Activated naive CD4-positive, alpha-beta T cell treated with anti-CD3 and anti-CD28 coated beads, Interleukin-2, amount 50 U/mL, for 24 hours (primary cell): Measurements from ENCODE around the gene SLC35A2.

Experiments
- H3K27ac Mint-ChIP-seq: one replicate; pipeline ENCODE4 v1.8.0; 2021; ENCODE audit warnings: mild to moderate bottlenecking, mixed read lengths
- H3K27me3 Mint-ChIP-seq: one replicate; pipeline ENCODE4 v1.8.0; 2021; ENCODE audit warnings: mixed read lengths
- H3K36me3 Mint-ChIP-seq: one replicate; pipeline ENCODE4 v1.8.0; 2021; ENCODE audit warnings: mixed read lengths
- H3K4me1 Mint-ChIP-seq: one replicate; pipeline ENCODE4 v1.8.0; 2021; ENCODE audit warnings: mixed read lengths
- H3K4me3 Mint-ChIP-seq: one replicate; pipeline ENCODE4 v1.8.0; 2021; ENCODE audit warnings: mild to moderate bottlenecking, mixed read lengths
- H3K9me3 Mint-ChIP-seq: one replicate; pipeline ENCODE4 v1.8.0; 2021; ENCODE audit warnings: mixed read lengths

The SLC35A2 gene

DNA sequence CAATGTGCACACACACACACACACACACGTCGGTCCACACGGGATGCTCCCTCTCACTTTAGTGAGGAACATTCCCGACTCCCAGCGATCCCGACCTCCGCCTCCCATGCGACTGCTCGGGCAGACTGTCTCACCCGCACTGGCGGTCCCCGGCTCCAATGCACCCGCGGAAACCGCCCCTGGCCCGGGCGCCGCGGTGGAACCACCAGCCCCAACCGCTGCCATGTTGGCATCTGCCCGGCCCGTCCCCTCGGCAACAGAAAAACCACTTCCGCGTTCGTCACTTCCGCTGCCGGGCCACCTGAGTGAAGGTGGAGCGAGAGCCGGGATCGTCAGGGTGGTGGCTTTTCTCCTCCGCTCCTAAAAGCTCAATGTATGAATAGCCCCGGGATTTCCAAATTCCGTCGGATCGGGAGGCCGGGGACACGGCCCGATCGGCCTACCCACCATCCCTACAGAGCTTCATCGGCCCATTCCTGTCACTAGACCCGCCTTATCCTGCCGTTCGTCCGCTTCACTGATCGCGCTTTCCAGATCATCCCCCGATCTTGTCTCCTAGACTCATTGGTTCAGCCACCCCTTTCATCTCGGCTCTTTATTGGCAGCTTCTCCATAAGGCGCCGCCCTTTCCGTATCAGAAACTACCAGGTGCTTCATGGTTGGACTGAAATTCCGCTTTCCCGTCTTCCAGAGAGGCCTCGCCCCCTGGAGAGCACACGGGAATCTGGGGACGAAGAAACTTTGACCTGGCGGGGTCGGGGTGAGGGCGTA is at the start of gene SLC35A2:
Gene SLC35A2, minus strand, starts transcription at position 235 of the 771 bp plus-strand sequence. Its CDS starts 10 bp downstream, at position 225.
- H3K4me1 Mint-ChIP-seq: peaks cover 44% of the 10 kb centered on the region
- no peaks in the 10 kb centered on the region for H3K9me3 Mint-ChIP-seq
- H3K27ac Mint-ChIP-seq: peak within 1 kb of the TSS; percentile 99
- H3K4me3 Mint-ChIP-seq: peak within 1 kb of the TSS; percentile 91
- no peaks in the 10 kb centered on the region for H3K27me3 Mint-ChIP-seq
- peaks cover 2% of the 10 kb centered on the region for H3K36me3 Mint-ChIP-seq

DNA sequence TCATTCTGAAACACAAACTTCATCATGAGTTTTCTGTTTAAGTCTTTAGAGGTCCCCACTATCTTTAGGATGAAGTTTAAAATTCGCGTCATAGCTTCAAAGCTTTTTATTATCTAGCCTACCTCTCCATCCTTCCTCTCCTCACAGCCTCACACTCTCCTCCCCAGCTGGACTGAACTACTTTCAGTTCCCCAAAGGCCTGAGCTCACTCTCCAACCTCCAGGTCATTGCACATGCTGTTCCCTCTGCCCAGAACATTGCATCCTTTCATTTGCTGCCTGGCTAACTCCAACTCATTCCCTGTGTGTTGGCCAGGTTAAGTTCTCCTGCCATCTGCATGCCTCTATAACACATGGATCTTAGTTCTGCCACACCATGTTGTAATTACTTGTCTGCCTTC is 48.8 kb upstream of the SLC35A2 start:
- Mint-ChIP-seq H3K27ac (peak overlapping the region; percentile 92), H3K4me3 (peak overlapping the region; percentile 57)

DNA sequence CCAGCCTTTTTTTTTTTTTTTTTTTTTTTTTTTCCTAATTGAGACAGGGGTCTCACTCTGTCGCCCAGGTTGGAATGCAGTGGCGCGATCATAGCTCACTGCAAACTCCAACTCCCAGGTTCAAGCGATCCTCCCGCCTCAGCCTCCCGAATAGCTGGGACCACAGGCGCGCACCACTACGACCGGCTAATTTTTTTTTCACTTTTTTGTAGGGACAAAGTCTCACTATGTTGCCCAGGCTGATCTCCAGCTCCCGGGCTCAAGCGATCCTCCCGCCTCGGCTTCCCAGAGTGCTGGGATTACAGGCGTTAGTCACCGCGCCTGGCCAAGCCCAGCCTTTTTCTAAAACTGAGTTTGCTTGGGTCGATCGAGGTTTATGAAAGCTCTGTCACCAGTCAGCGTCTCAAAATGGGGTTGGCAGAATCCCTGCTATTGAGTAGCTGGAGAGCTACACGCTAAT is 47.2 kb upstream of the SLC35A2 start:
- peak overlapping the region; percentile 98 for H3K4me3 Mint-ChIP-seq
- peaks cover 29% of the 10 kb centered on the region for H3K4me1 Mint-ChIP-seq
- no peaks in the 10 kb centered on the region for H3K36me3 Mint-ChIP-seq
- no peaks in the 10 kb centered on the region for H3K27me3 Mint-ChIP-seq
- peak overlapping the region; percentile 100 for H3K27ac Mint-ChIP-seq
- no peaks in the 10 kb centered on the region for H3K9me3 Mint-ChIP-seq

More for the DNA sequence above, 48.8 kb upstream of the SLC35A2 start:
- Mint-ChIP-seq H3K36me3 (no peaks in the 10 kb centered on the region), H3K27me3 (no peaks in the 10 kb centered on the region), H3K9me3 (no peaks in the 10 kb centered on the region), H3K4me1 (peaks cover 16% of the 10 kb centered on the region)

DNA sequence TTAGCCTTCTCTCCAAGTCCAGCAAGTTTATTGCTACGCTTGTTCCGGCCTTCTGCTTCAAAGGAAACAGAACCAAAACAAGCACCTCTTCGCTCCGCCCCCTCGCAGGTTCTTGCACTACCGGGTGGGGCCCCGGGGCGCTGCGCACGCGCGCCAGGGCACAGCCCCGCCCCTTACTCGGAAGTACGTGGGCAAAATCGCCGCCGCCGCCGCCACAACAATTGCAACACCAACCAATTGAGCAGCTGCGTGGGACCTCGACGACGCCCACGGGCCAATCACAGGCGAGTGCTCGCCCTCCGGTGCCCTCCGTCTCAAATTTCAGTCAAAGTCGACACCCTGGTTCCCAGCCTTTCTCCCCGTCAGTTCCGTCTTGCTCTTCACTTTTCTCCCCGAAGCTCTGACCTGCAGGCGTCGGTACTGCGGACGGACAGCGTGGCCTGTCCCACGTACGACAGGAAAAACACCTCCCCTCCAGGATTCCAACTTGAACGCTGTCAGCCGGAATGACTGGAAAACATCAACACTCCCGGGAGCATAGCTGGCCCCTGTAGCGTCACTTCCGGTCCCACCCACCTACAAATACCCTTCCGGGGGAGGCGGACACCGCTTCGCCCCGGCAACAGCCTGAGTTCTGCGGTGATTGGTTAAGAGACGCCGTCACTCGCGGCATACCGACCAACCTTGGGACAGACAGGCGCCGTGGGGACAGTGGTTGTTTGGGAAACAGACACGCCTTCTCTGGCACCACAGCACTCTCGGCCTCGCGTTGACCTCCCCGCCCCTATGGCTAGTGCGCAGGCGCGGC is 46.6 kb upstream of the SLC35A2 start:
- no peaks in the 10 kb centered on the region for H3K36me3 Mint-ChIP-seq
- no peaks in the 10 kb centered on the region for H3K9me3 Mint-ChIP-seq
- H3K4me1 Mint-ChIP-seq: peaks cover 36% of the 10 kb centered on the region
- peak overlapping the region; percentile 100 for H3K27ac Mint-ChIP-seq
- no peaks in the 10 kb centered on the region for H3K27me3 Mint-ChIP-seq
- peak overlapping the region; percentile 98 for H3K4me3 Mint-ChIP-seq

DNA sequence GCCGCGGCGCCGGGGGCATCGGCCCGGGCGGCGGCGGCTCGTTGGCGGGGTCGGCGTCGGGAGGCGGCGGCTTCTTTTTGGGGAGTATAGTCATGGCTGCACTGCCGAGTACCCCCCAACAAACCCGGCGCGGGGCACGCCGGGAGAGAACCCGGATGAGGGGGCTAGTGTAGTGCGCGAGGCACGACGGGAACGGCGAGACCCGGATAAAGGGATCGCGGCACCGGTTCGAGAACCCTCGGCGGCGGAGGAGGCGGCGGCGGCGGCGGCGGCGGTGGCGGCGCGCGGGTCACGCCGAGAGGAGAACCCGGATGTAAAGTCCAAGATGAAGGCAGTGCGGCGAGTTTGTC is 46.0 kb upstream of the SLC35A2 start, which contains the start of gene OTUD5:
Gene OTUD5, minus strand, starts transcription at position 131 of the 350 bp plus-strand sequence. Its CDS starts 37 bp downstream, at position 94.
- H3K27ac Mint-ChIP-seq: peak within 1 kb of the TSS; percentile 100
- H3K36me3 Mint-ChIP-seq: no peaks in the 10 kb centered on the region
- peaks cover 41% of the 10 kb centered on the region for H3K4me1 Mint-ChIP-seq
- peak within 1 kb of the TSS; percentile 98 for H3K4me3 Mint-ChIP-seq
- H3K27me3 Mint-ChIP-seq: no peaks in the 10 kb centered on the region
- H3K9me3 Mint-ChIP-seq: no peaks in the 10 kb centered on the region

DNA sequence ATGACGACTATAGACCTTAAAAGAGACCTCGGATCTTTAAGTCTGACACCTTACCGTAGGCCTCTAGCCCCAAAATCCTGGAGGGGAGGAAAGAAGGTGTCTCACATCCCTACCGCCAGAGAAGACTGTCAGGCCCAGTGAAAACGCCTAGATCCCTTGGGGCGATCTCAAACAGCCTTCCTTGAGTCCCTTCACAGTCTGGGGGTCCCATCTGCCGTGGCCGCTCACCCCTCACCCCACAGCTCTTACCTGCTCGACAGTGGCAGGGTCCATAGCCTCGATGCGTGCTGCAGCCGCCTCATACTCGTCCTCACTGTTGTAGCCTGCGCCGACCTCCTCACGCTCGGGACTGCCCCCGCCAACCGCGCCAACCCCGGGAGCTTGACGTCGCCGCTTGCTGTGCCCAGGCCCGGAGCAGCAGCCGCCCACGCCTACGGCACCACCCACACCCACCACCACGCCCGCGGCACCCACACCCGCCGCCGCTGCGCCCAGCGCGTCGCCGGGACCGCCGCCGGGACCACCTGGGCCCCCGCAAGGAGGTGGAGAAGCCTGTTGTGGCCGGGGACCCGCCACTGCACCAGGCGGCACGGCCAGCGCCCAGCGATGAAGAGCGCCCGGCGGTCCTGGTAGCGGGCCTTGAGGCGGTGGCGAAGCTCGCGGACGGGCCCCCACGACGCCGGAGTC is 45.4 kb upstream of the SLC35A2 start:
- Mint-ChIP-seq H3K9me3 (no peaks in the 10 kb centered on the region), H3K4me1 (peaks cover 47% of the 10 kb centered on the region), H3K27ac (peak overlapping the region; percentile 86), H3K36me3 (no peaks in the 10 kb centered on the region), H3K27me3 (no peaks in the 10 kb centered on the region), H3K4me3 (peak overlapping the region; percentile 84)

DNA sequence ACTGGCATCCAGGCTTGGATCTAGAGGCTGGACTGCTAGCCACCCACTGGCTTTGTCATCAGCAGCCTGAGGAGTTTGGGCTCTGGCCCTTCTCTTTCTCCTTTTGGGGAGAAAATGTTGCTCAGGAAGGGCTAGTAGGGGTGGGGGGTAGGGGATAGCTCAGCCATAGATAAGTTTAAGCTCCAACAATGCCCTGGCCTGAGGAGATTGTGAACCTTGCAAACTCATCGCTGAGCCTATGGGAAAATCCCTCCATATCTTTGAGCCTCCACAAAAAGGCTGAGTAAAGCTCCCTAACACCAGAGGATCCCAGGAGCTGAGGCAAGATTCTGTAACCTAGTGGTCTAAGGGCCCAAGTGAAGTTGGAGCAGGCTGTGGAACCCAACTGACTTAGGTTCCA is 37.1 kb upstream of the SLC35A2 start:
- Mint-ChIP-seq H3K4me1 (peaks cover 47% of the 10 kb centered on the region), H3K36me3 (no peaks in the 10 kb centered on the region), H3K27ac (no peak overlapping the region), H3K4me3 (no peak overlapping the region), H3K9me3 (no peaks in the 10 kb centered on the region), H3K27me3 (no peaks in the 10 kb centered on the region)

DNA sequence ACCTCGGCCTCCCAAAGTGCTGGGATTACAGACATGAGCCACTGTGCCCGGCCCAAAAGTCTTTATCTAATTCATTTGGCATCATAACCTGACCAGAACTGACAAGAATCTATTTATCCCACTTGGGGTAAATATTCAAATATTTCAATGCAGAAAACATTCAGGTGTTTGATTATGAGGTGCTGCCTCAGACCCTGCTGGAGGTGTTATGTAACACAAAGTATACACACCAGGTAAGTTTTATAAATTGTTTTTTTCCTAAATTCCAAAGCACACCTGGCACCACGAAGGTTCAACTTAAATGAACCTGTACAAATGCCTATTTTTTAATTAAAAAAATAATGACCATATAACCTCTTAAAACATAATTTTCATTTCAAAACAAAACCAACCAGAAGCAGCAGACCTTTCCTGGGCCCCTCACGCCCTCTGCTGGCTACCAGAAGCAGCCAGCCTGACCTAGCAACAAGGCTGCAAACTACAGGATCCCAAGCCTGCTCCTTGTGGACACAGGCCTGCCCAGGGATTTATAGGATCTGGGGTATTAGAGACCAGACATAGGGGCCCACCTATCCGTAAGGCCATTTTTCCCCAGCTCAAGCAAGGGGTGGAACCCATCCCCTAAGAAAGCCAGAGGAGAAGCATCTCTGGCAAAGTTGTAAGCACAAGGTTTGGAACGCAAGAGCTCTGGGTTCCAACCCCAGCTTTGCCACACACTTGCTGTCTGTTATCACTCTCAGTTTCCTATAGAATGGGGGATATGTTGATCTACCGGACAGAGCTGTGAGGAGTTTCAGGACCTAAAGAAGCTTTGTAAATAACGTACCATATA is 34.3 kb upstream of the SLC35A2 start:
- H3K9me3 Mint-ChIP-seq: no peaks in the 10 kb centered on the region
- H3K36me3 Mint-ChIP-seq: peaks cover 5% of the 10 kb centered on the region
- no peaks in the 10 kb centered on the region for H3K27me3 Mint-ChIP-seq
- peaks cover 53% of the 10 kb centered on the region for H3K4me1 Mint-ChIP-seq
- peak overlapping the region; percentile 70 for H3K27ac Mint-ChIP-seq
- H3K4me3 Mint-ChIP-seq: peak overlapping the region; percentile 63

DNA sequence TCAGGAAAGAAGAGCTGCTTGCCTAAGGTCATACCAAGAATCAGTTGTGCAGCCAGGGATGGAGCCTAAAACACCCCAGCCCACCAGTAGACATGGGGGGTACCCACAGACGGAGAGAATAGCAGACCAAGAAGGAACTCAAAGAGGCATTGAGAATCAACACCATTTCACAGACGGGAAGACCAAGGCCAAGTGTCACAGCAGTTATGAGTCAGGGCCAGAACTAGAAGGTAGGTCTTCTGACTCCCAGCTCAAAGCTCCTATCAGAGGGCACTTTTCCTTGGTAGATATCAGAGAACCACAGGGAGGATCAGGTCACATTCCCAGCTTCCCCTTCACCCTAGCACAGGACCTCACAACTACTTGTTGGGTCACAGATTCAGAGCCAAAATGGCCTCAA is 31.4 kb upstream of the SLC35A2 start:
- Mint-ChIP-seq H3K36me3 (peaks cover 5% of the 10 kb centered on the region), H3K4me3 (peak overlapping the region; percentile 59), H3K27me3 (no peaks in the 10 kb centered on the region), H3K9me3 (no peaks in the 10 kb centered on the region), H3K27ac (peak overlapping the region; percentile 96), H3K4me1 (peaks cover 75% of the 10 kb centered on the region)

DNA sequence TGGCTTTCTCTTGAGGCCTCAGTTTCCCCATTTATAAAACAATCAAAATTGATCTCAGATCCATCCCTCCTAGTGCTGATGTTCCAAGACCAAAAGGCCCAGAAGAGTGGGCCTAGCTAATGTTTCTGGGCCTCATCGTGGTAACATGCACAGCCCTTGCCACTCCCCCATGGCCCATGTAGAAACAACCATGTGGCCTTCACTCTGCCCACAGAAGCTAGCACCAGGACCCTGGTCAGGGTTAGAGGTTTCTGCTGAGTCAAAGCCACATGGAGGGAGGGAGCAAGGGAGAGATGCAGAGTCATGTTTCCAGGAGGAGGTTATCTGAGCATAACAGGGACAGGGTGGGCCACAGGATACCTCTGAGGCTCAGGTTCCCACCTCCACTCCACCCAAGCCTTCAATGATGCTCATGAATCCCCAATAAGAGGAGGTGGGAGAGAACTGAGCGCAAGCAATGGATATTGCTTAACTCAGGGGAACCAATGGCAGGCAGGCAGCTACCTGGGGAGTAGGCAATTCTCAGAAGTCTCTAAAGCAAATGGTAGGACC is 29.0 kb upstream of the SLC35A2 start:
- peaks cover 83% of the 10 kb centered on the region for H3K4me1 Mint-ChIP-seq

DNA sequence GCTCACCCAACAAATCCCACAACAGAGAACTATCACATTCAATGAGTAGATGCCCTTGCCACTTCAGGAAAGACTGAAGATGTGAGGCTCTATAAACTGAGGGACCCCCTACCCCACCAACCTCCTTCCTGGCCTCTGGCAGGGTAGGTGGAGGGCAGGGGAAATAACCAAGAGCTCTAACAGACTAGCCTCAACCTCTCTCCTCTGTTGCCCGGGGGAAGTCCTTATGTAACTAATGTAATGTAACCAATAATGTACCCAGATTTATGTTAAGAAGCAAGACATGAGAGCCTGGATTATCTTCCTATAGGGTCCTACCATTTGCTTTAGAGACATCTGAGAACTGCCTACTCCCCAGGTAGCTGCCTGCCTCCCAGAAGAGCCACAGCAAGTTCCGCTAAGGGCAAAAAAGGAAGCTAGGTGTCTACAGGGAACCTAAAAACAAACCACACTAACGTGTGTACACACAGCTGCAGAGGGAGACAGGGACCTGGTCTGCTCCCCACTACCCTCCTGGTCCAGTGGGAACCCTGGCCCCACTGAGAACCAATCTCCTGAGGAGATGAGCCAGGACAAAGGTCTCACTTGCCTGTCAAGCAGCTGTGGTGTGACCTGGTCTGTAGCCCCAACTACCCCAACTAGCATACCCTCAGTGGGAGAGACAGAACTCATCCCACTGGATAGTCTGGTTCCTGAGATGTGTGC is 28.2 kb upstream of the SLC35A2 start:
- H3K27ac Mint-ChIP-seq: peak overlapping the region; percentile 99
- peak overlapping the region; percentile 87 for H3K4me3 Mint-ChIP-seq
- H3K4me1 Mint-ChIP-seq: peaks cover 89% of the 10 kb centered on the region
- no peaks in the 10 kb centered on the region for H3K27me3 Mint-ChIP-seq
- peaks cover 11% of the 10 kb centered on the region for H3K36me3 Mint-ChIP-seq
- no peaks in the 10 kb centered on the region for H3K9me3 Mint-ChIP-seq

More for the DNA sequence above, 29.0 kb upstream of the SLC35A2 start:
- H3K36me3 Mint-ChIP-seq: peaks cover 8% of the 10 kb centered on the region
- H3K9me3 Mint-ChIP-seq: no peaks in the 10 kb centered on the region
- peak overlapping the region; percentile 92 for H3K27ac Mint-ChIP-seq
- H3K27me3 Mint-ChIP-seq: no peaks in the 10 kb centered on the region
- H3K4me3 Mint-ChIP-seq: peak overlapping the region; percentile 23

DNA sequence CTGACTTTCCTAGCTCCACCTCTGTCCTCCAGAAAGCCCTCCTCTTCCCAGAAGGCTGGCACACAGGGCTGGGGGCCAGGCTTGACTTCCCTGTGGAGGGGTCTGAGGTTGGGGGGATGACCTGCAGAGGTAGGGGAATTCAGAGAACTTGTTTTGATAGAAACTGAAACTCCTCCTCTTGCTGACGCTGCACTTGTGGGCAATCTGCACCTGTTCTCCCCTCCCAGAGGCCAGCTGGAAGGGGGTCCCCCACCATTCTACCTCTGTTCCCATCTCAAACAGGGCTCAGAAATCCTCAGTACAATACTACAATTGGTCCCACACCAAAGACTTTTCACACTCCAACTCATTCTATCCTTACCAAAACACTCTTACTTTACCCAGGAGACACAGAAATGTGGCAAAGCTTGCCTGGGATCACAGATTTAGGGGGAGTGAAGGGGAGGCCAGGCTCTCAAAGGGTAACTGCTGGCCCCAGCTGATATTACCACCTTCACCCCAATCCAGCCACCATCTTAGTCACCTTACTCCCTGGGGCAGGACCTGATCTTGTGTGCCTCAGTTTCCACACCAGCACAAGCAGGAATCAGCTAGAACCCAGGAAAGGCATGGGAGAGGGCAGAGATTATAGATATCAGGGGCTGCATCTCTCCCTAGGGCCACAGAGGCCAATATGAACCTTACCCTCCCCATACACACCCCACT is 27.4 kb upstream of the SLC35A2 start:
- H3K4me1 Mint-ChIP-seq: peaks cover 90% of the 10 kb centered on the region
- H3K27ac Mint-ChIP-seq: peak overlapping the region; percentile 99
- no peaks in the 10 kb centered on the region for H3K27me3 Mint-ChIP-seq
- H3K36me3 Mint-ChIP-seq: peaks cover 14% of the 10 kb centered on the region
- peak overlapping the region; percentile 87 for H3K4me3 Mint-ChIP-seq
- no peaks in the 10 kb centered on the region for H3K9me3 Mint-ChIP-seq

DNA sequence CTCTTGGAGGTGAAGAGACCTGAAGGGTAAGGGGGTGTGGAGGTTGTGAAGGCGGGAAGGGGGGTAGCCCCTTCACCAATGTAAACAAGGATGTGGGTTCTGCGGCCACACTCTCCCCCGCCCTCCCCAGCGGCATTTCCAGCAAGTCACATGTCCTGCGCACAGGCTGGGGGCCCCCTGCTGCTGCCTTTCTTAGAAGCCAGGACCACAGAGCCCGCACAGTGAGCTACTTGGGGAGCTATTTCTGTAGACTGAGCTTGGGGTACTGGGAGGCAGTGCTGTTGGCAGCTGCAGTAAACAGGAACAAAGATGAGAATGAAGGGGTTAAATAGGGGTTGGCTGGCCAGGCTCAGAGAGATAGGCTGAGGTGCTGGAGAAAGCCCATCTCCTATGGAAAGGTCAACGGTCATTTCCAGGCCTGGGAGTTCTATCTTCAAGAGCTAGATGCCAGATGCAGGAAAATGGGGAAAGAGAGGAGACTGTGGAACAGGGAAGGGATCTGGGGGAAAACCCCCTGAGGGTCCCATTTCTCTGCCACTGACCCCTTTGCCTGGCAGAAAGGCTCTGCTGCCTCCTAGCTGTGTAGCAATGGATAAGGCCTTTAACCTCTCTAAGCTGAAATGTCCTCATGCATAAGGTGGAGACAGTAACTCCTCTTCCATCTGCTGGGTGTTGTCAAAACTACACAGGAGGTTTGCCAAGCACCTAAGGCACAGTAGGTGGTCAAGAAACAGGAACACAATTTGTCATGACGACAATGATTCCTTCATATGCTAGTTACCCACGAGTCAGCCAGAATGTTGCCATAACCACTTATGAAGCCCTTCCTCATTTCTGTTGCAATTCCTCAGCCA is 25.8 kb upstream of the SLC35A2 start:
- no peaks in the 10 kb centered on the region for H3K27me3 Mint-ChIP-seq
- H3K4me3 Mint-ChIP-seq: peak overlapping the region; percentile 87
- no peaks in the 10 kb centered on the region for H3K9me3 Mint-ChIP-seq
- peaks cover 83% of the 10 kb centered on the region for H3K4me1 Mint-ChIP-seq
- H3K27ac Mint-ChIP-seq: peak overlapping the region; percentile 99
- peaks cover 15% of the 10 kb centered on the region for H3K36me3 Mint-ChIP-seq
